Ovary (tissue), 9 donors: ENCODE results near the gene IFT88. TPM values are rescaled to one million over a fixed set of nuclear protein-coding genes. Genes with fewer than 3 reads are reported as not detected.

Source experiments
- DNase-seq, 5 donors: peaks; one replicate each; pipeline ENCODE4 v3.0.0-alpha.2; 2019 to 2020
- H3K27ac ChIP-seq, 2 donors: fragments of 200-600 bp; one replicate each; pipeline versions ENCODE4 v1.5.1 to v1.8.0; 2019 to 2022
- H3K27me3 ChIP-seq: fragments of 200-600 bp; one replicate; pipeline ENCODE4 v1.8.0; 2022
- H3K36me3 ChIP-seq: fragments of 200-600 bp; sonication (generic); one replicate; pipeline ENCODE4 v1.5.1; 2019
- H3K4me1 ChIP-seq: one replicate; pipeline ENCODE4 v1.8.1; 2013; ENCODE audit warnings: mild to moderate bottlenecking, moderate library complexity; ENCODE audit not compliant: insufficient read depth
- H3K4me3 ChIP-seq: fragments of 200-600 bp; sonication (generic); one replicate; pipeline ENCODE4 v1.5.1; 2017
- H3K9me3 ChIP-seq, 2 donors: fragments of 200-600 bp in 1 of 2; sonication (generic) in 1 of 2; one replicate each; pipeline versions ENCODE4 v1.5.1 to v1.8.1; 2013 to 2019; ENCODE audit warnings: mild to moderate bottlenecking in 1 of 2, moderate library complexity in 1 of 2
- EP300 ChIP-seq: sonication (generic); formaldehyde crosslinking; IDR thresholded peaks from one replicate; pipeline ENCODE4 v1.6.1; 2017; ENCODE audit warnings: antibody characterized with exemption
- POLR2A ChIP-seq: fragments of 450-650 bp; IDR thresholded peaks from one replicate; pipeline ENCODE4 v1.6.1; 2017; ENCODE audit warnings: antibody characterized with exemption, mild to moderate bottlenecking, moderate library complexity
- WGBS, 3 donors: extraction: QIAGEN DNeasy Blood & Tissue Kit in 1 of 3; methylation state at CpG; one replicate each; pipeline versions ENCODE4 v1.1.5 to v1.1.7; 2013 to 2017; 5-methylcytosine and 5-hydroxymethylcytosine counted together
- intact Hi-C, 4 donors: fragments of 100-400 bp; cut with DNase I; formaldehyde crosslinking; loops; one replicate each; pipeline versions ENCODE4 v1.11.0 to v1.15.1; 2022 to 2023
- polyA plus RNA-seq, 2 donors: library from polyadenylated mRNA; stranded (reverse); fragments of 200-250 nt in 1 of 2; fragments of 350-450 nt in 1 of 2; fragmentation: Illumina TruSeq in 1 of 2; extraction: RNeasy Lipid Tissue Mini Kit (QIAGEN cat#74804) in 1 of 2; gene quantifications; one replicate each; pipeline ENCODE4 v1.2.3, GENCODE V29; 2013 to 2014
- total RNA-seq, 7 donors: library from RNA; depleted of rRNA in 2 of 7; stranded (reverse); fragments of >200 nt in 2 of 7; fragmentation: NEBNext Ultra II Directional in 3 of 7; extraction: Animal tissue kit (Norgen Biotek cat#: 25700) in 3 of 7; gene quantifications; one replicate each; pipeline versions ENCODE4 v1.1.0 to v1.2.4, GENCODE V29; 2016 to 2023
- TF ChIP-seq, protein P1 (sequence below), 3 donors: fragments of 450-650 bp in 2 of 3; fragments of 200-600 bp in 1 of 3; IDR thresholded peaks; one replicate each; pipeline versions ENCODE4 v1.5.1 to v1.8.0; 2016 to 2022; ENCODE audit warnings: antibody characterized with exemption in 3 of 3, mild to moderate bottlenecking in 1 of 3
- donor health status: DM: no; HTN: no; CAD: no; lungs with moderate emphysema.
- donor health status: DM: no; HTN: no; CAD: no.
- donor health status: Bipolar disorder and iron deficiency.
- donor health status: DM: yes; HTN: yes; CAD: no.
- donor health status: DM: no; HTN: no; CAD: no.
- donor health status: DM: yes; HTN: yes; CAD: no.

The IFT88 gene
- total and polyA plus RNA-seq, 9 donors, result 12.1 to 30.6 (median 22.9) TPM

GRCh38 chr13:20566468-20566897 lies 474 bp upstream of the IFT88 start:
- peak overlapping the region; percentile 82 for H3K4me3 ChIP-seq
- DNase-seq, result peak in 1 of 5 donors; percentile 65
- intact Hi-C loops, result no loop called here
- H3K27me3 ChIP-seq, result no peaks in the 10 kb centered on the region
- H3K9me3 ChIP-seq, result no peaks in the 10 kb centered on the region
- H3K4me1 ChIP-seq, result peaks cover 1% of the 10 kb centered on the region
- TF ChIP-seq EP300, result no peak
- TF ChIP-seq POLR2A, result no peak
- TF ChIP-seq, protein P1, sequence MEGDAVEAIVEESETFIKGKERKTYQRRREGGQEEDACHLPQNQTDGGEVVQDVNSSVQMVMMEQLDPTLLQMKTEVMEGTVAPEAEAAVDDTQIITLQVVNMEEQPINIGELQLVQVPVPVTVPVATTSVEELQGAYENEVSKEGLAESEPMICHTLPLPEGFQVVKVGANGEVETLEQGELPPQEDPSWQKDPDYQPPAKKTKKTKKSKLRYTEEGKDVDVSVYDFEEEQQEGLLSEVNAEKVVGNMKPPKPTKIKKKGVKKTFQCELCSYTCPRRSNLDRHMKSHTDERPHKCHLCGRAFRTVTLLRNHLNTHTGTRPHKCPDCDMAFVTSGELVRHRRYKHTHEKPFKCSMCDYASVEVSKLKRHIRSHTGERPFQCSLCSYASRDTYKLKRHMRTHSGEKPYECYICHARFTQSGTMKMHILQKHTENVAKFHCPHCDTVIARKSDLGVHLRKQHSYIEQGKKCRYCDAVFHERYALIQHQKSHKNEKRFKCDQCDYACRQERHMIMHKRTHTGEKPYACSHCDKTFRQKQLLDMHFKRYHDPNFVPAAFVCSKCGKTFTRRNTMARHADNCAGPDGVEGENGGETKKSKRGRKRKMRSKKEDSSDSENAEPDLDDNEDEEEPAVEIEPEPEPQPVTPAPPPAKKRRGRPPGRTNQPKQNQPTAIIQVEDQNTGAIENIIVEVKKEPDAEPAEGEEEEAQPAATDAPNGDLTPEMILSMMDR (IDR thresholded peaks at IDR 0.05), result no peak
- H3K36me3 ChIP-seq, result no peaks in the 10 kb centered on the region
- peak overlapping the region; percentile 78 to 80 for H3K27ac ChIP-seq
- WGBS, 3 donors, result 2 to 4% (median 3%) methylated on average over 21 of the region's 21 CpGs

- Histone ChIP-seq H3K4me1 (peaks cover 1% of the 10 kb centered on the region), H3K9me3 (no peaks in the 10 kb centered on the region), H3K4me3 (peak overlapping the region; percentile 82), H3K27me3 (no peaks in the 10 kb centered on the region), H3K27ac (peak overlapping the region in 1 of 2 donors; percentile 80), H3K36me3 (no peaks in the 10 kb centered on the region)
- DNase-seq, result peak in 1 of 5 donors; percentile 28
- 8 to 10% (median 9%) methylated on average over 9 of the region's 9 CpGs for WGBS, 3 donors
- intact Hi-C loops, result no loop called here
- TF ChIP-seq POLR2A (no peak), EP300 (no peak)
- TF ChIP-seq, protein P1 (IDR thresholded peaks at IDR 0.05), result no peak
These were observed 1.0 kb downstream of the IFT88 start for GRCh38 chr13:20567881-20568528.

DNA sequence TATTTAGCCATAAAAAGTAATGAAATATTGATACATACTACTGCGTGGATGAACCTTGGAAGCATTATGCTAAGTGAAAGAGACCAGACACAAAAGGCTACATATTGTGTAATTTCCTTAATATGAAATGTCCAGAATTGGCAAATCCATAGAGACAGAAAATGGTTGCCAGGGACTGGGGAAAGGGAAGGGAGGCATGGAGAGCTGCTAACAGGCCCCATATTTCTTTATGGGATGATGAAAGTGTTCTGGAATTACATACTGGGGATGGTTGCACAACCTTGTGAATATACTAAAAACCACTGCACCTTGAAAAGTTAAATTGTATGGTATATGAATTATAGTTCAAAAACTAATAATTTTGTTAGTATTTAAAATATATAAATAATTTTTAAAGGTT lies 3.6 kb downstream of the IFT88 start:
- WGBS, 3 donors, result 83 to 98% (median 98%) methylated on average over 1 of the region's 1 CpG
- Histone ChIP-seq H3K36me3 (no peaks in the 10 kb centered on the region), H3K27me3 (no peaks in the 10 kb centered on the region), H3K4me1 (peaks cover 1% of the 10 kb centered on the region), H3K27ac (no peak overlapping the region), H3K4me3 (no peak overlapping the region), H3K9me3 (no peaks in the 10 kb centered on the region)
- TF ChIP-seq POLR2A (no peak), EP300 (no peak)
- TF ChIP-seq, protein P1 (IDR thresholded peaks at IDR 0.05), result no peak
- intact Hi-C loops, result no loop called here
- no peak for DNase-seq

DNA sequence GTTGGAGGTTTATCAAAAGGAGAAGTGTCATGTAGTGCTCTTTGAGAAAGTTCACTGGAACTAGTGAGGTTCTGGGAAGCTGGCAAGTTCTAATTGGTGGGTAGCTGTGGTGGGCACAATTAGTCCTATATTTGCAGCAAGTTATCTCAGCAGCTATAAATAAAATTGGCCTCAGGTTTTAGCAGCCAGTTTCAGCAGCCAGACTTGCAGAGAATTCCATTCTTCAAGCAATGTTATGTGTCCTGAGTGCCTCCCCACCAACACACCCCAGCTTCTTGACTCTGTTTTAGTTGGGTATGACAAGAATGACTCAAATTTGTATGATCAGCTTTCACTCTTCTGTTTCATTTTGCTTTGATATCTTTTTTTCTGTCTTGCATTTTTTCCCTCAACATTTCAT lies 4.7 kb downstream of the IFT88 start:
- no peak overlapping the region for H3K27ac ChIP-seq
- H3K4me1 ChIP-seq, result peaks cover 1% of the 10 kb centered on the region
- intact Hi-C loops, result no loop called here
- TF ChIP-seq, protein P1 (IDR thresholded peaks at IDR 0.05), result no peak
- TF ChIP-seq POLR2A (no peak), EP300 (no peak)
- no peaks in the 10 kb centered on the region for H3K9me3 ChIP-seq
- H3K36me3 ChIP-seq, result no peaks in the 10 kb centered on the region
- no peak for DNase-seq
- no peaks in the 10 kb centered on the region for H3K27me3 ChIP-seq
- H3K4me3 ChIP-seq, result no peak overlapping the region
